GM20000 (cell line): ENCODE results near the gene ESRRG.
"Not testable (repeated sequence)": the region's sequence is repeated elsewhere in the genome, so short reads cannot be mapped to it uniquely, and the experiment has no call there.

Experiments
- DNase-seq: peaks from one replicate; pipeline ENCODE4 v3.0.0; 2012; ENCODE audit warnings: low spot score
- TF ChIP-seq, protein P1 (sequence below): IDR thresholded peaks from 2 replicates; pipeline ENCODE4 v1.5.1; 2012; ENCODE audit warnings: mild to moderate bottlenecking, control low read depth; ENCODE audit errors: extremely low read depth, missing control alignments

The ESRRG gene

DNA sequence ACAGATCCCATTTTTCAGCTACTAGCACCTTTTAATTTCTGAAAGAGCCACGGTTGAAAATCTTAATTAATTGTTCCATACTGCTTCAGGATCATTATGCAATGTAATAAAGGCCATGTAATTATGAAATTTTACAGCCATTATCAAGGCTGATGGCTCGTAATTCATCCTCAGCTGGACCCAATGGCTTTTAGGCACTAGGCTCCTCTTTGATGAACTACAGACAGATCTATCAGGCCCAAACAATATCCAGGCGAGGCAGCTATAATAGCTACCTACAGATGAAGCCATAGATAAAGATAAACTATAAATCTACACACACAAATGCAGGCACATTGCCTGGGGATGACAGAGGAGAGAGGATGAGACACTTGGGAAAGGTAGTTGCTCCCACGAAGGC, 189.5 kb downstream of the ESRRG start:
- no peak for DNase-seq

DNA sequence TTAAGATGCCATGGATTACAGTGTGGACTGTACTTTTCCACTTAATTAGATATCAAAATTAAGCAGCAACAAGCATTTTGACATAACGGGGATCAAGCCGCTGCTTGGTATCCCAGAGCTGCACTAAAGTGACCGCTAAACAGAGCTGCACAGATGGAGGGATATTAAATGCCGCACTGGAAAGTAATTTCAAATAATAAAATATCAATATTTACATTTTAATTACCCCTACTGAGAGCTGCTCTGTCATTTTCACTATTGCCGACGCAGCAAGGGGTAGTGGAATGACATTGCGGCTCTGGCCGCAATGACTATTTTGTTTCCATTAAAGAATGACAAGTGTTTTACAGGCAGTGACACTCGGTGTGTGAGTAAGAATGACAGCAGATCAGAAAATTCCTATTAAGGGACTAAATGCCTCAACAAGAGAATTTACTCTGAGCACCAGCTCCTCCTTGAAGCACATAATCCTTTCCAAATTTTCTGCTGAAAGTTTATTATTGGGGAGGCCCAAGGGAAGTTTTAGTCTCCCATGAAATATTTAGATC, 190.9 kb downstream of the ESRRG start:
- TF ChIP-seq, protein P1, sequence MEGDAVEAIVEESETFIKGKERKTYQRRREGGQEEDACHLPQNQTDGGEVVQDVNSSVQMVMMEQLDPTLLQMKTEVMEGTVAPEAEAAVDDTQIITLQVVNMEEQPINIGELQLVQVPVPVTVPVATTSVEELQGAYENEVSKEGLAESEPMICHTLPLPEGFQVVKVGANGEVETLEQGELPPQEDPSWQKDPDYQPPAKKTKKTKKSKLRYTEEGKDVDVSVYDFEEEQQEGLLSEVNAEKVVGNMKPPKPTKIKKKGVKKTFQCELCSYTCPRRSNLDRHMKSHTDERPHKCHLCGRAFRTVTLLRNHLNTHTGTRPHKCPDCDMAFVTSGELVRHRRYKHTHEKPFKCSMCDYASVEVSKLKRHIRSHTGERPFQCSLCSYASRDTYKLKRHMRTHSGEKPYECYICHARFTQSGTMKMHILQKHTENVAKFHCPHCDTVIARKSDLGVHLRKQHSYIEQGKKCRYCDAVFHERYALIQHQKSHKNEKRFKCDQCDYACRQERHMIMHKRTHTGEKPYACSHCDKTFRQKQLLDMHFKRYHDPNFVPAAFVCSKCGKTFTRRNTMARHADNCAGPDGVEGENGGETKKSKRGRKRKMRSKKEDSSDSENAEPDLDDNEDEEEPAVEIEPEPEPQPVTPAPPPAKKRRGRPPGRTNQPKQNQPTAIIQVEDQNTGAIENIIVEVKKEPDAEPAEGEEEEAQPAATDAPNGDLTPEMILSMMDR, result no peak
- DNase-seq, result no peak

More for the DNA sequence above, 189.5 kb downstream of the ESRRG start:
- TF ChIP-seq, protein P1, result no peak

DNA sequence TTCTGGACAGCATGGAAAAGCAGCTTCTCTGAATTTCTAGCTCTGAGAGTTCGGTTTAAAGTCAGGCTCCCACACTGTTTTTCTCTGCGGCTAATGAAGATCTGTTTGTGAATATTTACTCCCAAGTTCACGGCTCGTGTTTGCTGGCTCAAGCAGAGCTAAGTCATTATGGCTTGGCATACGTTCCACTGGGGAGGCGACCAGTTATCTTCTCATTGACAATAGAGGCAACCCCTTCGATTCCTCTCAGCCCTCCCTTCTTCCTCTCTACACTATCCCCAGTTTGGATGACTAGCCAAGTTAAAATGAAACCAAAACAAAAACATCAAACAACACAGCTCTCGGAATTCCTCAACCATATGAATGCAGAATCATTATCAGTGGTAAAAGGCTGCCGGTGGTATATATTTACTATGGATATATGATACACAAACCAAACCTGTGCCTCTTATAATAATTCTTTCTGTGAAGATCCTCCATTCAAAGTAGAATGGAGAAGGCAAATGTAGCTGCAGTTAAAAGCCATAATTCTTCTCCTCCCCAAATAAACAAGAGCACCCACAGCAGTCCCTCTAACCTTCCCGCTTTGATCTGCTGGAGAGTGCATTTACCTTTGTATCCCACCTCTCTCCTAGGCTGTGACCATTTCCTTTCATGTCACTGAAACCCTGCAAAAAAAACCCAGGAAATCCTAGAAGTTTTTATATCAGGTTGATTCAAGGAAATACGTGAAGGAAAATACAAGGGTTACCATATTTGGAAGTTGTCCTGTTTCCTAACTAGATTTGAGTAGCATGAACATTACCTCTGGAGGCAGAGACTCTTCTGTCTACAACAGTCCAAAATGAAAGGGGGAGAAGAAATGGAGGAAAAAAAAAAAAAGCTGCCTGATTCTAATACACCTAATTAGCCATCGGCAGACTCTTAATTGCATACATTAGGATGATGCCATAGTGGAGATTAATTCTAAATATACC, 191.7 kb downstream of the ESRRG start:
- peak; percentile 1 for DNase-seq
- TF ChIP-seq, protein P1, result no peak

DNA sequence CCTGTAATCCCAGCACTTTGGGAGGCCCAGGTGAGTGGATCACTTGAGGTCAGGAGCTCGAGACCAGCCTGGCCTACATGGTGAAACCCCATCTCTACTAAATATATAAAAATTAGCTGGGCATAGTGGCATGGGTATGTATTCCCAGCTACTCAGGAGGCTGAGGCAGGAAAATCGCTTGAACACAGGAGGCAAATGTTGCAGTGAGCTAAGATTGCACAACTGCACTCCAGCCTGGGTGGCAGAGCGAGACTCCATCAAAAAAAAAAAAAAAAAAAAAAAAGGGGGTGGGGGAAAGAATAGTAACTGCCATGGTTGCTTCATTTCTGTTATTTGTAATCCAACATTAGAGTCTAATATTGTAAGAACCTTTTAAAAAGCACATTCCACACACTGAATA, 193.4 kb downstream of the ESRRG start:
- not testable (repeated sequence) for DNase-seq

DNA sequence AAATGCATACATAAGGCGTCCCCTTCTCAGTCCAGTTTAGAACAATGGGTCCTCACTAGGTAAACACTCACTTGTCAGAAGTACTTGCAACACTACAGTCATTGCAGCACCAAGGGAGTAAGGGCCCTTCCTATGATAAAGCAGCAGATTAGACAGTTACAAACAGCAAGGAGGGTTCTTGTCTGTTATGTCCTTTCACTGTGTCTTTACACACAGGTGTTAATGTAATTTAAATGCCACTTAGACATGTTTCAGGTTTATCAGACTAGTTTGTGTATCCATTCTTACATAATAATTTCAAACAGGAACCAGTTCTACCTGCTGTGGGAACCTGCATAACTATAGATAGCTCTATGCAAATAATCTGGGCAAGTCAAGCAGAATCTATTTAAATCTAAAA, 194.4 kb downstream of the ESRRG start:
- TF ChIP-seq, protein P1, result no peak
- DNase-seq, result peak; percentile 8

DNA sequence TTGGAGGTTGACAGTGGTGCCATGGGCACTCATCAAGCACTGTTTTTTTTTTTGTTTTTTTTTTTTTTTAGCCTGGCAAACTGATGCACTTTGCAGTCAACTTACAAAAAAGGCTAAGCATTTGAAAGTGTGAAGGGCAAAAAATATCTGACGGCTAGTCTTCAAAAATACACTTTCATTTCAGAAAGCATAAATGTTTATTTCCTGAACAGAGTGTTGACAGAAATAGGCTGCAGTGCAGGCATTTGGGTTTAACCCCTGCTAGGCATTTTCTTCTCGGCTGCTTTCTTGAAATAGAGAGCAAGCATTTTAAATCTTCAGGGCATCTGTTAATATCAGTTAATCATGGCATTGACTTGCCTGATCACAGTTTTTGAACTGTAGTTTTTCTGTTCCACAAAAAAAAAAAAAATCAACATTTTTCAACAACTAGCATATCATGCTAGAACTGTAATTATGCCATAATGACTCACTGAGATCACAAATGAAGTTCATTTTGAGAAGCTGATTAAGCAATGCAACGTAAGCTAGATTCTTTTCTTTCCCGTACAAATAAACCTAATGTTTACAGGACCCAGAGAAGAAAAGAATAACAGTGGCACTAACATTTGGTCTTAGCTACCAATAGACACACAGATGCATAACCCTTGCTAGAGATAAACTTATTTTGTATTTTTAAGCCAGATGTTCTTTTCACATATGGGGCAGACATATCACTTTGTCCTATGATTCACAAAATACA, 199.6 kb downstream of the ESRRG start:
- no peak for DNase-seq
- TF ChIP-seq, protein P1, result no peak

DNA sequence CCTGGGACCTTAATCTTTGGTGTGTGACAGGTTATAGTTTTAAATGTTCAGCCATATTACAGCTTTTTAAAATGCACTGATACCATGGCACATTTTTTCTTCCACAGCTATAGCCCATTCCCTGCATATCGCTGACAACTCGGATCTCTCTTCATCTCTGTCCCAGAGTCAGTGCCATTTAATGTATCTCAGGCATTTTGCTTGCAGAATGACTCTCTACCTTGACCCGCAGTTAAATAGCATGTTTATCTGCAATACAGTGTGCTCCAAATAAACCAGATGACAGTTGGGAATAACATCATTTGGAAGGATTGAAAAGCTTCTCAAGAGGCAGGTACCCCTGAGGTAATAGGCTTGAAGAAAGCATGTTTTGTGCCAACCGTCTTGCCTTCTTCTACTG, 200.2 kb downstream of the ESRRG start:
- TF ChIP-seq, protein P1, result no peak
- DNase-seq, result no peak
